Glomerular endothelial cell (primary cell): Measurements from ENCODE around the gene LRMDA. TPM values are rescaled to one million over a fixed set of nuclear protein-coding genes. Genes with fewer than 3 reads are reported as not detected.

Experiments used
- DNase-seq: peaks from one replicate; pipeline ENCODE4 v3.0.0-alpha.2; 2011; ENCODE audit warnings: low read depth, low spot score; ENCODE audit errors: extremely low read depth
- total RNA-seq: library from RNA; depleted of rRNA; stranded (reverse); fragments of >200 nt; gene quantifications from 2 replicates; pipeline ENCODE4 v1.2.3, GENCODE V29; 2015

LRMDA gene
- total RNA-seq, 1 donor from 2014 or later = 25.7 TPM

DNA sequence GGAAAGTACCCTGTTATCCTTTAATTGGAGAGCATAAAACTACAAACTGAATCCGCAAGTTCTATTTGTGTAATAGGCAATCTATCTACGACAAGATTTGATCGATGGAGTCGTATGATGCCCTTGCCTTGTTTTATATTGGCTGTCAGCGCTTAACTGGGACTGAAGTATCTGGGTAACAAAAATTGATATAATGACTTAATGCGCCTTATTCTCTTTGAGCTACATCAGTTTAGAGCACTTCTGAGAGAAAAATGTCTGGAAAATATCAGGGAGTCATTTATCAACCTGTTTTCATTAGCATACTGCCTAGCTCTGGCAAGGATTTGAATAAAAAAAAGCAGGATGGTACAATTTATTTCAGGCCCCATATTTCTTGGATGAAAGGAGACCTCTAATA, 262.1 kb downstream of the LRMDA start:
- no peak for DNase-seq

DNA sequence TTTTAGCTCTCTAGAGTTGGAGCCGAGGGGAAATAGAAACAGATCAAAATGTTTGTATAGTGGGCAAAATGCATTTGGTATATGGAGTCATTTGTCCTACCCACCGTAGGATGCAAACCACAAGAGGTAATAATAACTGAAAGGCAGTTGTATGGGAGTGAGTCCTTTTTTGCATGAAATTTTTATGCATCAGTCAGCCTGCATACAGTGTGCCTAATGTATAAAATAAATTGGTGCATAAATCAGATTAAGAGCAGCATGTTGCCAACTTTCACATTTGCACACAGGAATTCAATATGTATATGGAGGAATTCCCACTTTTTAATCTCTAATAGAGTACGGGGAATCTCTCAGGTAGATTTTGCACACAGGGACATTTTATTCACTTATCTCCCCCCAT, 262.8 kb downstream of the LRMDA start:
- no peak for DNase-seq

GRCh38 chr10:75694790-75695189, 263.4 kb downstream of the LRMDA start:
- DNase-seq = no peak

DNA sequence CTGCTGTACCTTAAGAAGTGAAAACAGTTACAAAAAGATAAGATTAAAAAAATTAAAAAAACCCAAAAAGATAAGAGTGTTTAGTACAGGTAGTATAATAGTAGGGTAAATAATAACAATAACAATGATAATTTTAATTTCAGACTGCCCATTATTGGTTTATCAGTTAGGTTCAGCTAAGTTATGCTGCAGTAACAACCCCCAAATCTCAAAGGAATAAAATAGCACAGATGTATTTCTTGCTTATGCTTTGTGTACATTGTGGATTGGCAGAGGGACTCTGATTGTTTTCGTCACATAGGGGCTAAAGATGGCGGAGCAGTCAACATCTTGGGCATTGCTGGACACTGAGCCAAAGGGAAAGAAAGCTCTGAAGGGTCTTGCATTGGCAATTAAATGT, 264.6 kb downstream of the LRMDA start:
- DNase-seq = no peak

DNA sequence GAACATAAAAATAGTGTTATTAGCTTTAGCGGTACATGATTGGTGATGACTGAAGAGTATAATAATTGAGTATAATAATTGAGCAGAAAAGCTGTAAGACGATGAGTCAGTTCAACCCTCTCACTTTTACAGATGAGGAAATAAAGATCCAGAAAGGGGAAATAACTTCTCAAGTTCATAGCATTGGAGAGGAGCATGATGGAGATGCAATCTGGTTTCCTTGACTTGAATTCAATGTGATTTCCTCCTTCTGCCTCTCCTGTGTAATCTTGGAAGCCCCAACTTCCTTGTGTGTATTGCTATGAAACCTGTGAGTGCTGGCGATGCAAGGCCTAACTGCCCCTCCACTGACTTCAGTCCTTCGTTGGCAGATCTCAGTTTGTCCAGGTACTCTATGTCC, 265.1 kb downstream of the LRMDA start:
- DNase-seq = no peak

GRCh38 chr10:75703191-75703854, 271.9 kb downstream of the LRMDA start:
- DNase-seq = no peak

GRCh38 chr10:75705426-75705825, 274.0 kb downstream of the LRMDA start:
- DNase-seq = no peak

GRCh38 chr10:75707080-75707840, 275.8 kb downstream of the LRMDA start:
- no peak for DNase-seq

GRCh38 chr10:75708060-75708459, 276.6 kb downstream of the LRMDA start:
- no peak for DNase-seq

DNA sequence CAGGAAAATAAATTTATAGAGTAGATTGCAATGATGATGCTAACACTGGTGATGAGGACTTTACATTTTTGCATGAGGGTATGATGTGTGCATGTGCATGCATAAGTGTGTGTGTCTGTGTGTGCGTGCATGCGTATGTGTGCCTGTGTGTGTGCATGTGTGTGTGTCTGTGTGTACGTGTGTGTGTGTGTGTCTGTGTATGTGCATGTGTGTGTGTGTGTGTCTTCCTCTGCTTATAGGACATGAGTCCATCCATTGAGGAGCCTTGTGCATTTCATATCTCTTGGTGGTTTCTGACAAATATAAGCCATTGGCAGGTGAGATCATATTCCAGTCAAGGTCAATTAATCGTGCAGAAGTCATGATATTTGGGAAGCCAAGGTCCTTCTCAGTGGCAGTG, 277.8 kb downstream of the LRMDA start:
- no peak for DNase-seq

DNA sequence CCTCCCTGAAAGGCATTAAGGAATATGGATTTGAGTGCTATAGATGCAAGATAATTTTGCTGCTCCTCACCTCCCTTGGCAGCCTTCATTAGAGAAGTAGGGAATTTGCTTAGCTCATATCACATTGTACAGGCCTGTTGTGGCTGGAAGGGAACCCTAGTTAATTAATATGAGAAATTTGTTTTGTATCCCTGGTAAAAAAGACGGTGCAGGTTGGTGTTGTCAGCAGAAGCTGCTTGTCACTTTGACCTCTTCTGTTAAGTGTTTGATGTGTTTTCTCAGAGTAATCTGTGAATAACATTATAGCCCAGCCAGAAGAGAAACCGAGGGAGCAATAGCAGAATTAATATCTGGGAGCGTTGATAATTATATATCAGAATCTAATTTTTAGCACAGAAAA, 278.4 kb downstream of the LRMDA start:
- no peak for DNase-seq

- DNase-seq = no peak
Measured at GRCh38 chr10:75712242-75712880, 280.9 kb downstream of the LRMDA start.

DNA sequence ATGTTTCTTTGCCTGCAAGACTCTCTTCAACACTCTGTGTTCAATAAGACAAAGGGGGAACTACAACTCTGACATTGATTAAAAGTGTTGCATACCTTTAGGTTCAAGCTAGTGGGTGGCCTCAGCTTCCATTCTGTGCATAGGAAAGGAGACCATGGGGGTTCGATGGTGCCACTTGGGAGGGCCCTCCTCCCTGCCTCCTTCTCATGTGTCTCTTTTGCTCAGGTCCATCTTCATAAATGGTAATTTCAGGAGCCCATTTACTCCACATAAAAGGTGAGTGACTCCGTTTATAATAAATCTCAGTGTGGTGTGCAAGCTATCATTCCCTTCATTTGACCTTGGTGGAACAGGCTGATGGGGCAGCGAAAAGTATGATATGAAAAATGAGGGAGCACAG, 285.1 kb downstream of the LRMDA start:
- no peak for DNase-seq

DNA sequence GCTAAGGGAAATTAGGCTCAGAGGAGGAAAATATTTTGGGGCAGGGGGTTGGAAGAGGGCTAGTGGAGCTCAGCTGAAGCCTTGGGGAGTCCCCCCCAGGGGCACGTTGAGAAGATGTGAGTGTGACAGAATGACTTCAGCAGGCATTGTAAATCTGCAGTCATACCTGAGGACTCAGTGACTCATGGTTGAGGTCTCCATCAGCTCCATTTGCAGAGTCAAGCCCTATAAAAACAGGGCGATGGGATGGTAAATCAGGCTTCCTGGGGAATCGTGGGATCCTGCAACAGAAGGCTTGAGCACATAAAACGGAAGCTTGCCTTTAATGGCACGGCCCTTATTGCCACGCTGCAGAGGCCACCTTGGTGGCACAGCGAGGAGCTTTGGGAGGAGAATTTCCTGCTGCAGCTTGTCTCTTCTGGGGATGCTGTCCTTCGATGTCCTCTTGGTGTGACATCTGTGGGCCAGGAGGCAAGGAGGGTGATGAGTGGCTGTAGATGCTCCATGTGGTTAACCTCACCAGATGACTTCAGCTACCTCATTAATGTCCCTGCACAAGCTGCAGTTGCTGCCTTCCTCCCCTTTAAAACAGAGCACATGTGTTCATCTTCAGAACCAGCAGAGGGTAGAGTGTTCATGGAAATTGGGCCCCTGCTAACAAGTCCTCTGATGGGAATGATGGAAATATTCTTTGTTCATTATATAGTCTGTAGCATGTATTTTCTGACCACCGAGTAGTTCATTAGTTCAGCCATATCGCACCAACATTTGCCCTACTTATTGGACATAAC, 285.9 kb downstream of the LRMDA start:
- no peak for DNase-seq

GRCh38 chr10:75718991-75719390, 287.6 kb downstream of the LRMDA start:
- DNase-seq = no peak

- no peak for DNase-seq
Measured at GRCh38 chr10:75720157-75720556, 288.7 kb downstream of the LRMDA start.

GRCh38 chr10:75722020-75722419, 290.6 kb downstream of the LRMDA start:
- no peak for DNase-seq

DNA sequence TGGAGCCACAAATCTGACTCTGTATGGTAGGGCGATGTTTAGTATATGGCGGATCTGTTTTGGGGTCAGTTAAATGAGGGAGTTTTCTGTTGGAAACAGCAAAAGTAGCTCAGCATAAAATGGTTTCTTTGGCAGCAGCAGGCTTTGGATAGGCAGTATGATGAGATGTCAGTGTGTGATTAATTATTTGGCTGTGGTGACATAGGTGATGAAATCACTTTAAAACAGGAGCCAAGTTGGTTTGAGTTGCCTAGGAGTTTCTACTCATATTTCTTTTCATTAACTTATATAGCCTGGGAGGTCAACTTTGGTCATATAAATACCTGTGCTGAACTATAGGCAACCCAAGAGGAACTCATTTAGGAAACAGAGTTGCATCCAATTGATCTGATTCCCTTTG, 291.2 kb downstream of the LRMDA start:
- no peak for DNase-seq

DNA sequence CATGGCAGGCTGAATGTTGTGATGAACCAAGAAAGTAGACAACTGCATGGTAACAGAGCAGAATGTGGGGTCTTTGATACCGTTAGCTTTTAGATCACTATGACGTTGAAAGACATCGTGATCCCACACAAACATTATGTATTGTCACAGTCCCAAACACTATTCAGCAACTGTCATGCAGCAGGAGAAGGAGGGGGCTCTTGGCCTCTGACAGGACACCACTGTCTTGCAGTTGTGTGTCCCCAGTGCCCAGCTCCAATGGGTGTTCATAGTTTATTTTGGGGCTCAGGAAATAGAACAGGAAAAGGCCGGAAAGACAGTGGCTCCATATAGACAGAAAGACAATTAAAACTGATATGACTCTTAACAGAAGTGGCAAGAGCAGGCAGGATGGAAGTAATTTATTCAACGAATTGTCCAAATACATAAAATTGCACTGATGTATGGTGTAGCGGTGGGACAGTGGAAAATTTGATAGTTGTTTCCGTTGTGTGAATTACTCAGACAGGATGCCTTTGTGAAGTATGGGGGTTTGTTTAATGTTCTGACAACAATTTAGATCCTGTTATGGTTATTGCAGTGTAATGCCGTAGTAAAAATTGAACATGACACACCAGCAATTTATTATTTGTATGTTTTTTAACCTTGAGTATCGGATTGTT, 292.0 kb downstream of the LRMDA start:
- DNase-seq = peak; percentile 45

DNA sequence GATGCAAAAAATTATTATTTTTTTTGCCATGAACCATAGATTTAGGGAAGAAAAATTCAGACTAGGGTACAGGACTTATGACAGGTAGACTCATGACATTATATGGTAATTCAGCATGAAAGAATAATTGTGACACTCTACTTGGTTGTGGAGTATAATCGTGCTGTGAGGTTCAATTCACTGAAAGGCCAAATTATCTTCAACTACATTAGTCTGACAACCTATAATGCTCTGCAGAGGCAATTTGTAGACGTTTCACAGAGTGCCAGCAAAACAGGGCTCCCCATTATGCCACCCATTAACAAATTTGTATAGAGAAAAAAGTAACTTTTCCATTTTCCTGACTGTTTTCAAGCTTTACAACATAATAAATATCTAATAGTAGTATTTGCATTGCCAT, 292.6 kb downstream of the LRMDA start:
- no peak for DNase-seq
